Activated T-cell treated with anti-CD3 and anti-CD28 coated beads, Interleukin-2, amount 50 U/mL, for 4 hours (primary cell): ENCODE data around the gene HAO2. TPM values are rescaled to one million over a fixed set of nuclear protein-coding genes. Genes with fewer than 3 reads are reported as not detected.

Experiments used
- ATAC-seq, 2 donors: fragments of 200-7000 bp; cut with Tn5 transposase; one replicate each; pipeline ENCODE4 v1.10.0; 2021
- DNase-seq: peaks from one replicate; pipeline ENCODE4 v3.0.0-alpha.2; 2020
- H3K27me3 Mint-ChIP-seq: one replicate; pipeline ENCODE4 v1.8.0; 2021; ENCODE audit warnings: low read depth, mixed read lengths
- H3K36me3 Mint-ChIP-seq: one replicate; pipeline ENCODE4 v1.8.0; 2022; ENCODE audit warnings: mixed read lengths; ENCODE audit not compliant: insufficient read depth
- H3K4me1 Mint-ChIP-seq: one replicate; pipeline ENCODE4 v1.8.0; 2021; ENCODE audit warnings: low read depth, mixed read lengths
- H3K4me3 Mint-ChIP-seq: one replicate; pipeline ENCODE4 v1.8.0; 2021; ENCODE audit warnings: mild to moderate bottlenecking, moderate library complexity, mixed read lengths
- H3K9me3 Mint-ChIP-seq: one replicate; pipeline ENCODE4 v1.8.0; 2021; ENCODE audit warnings: mixed read lengths
- total RNA-seq, 3 donors: library from RNA; stranded (reverse); gene quantifications; one replicate each; pipeline ENCODE4 v1.2.1, GENCODE V29; 2021

Gene HAO2
- total RNA-seq: not detected

DNA sequence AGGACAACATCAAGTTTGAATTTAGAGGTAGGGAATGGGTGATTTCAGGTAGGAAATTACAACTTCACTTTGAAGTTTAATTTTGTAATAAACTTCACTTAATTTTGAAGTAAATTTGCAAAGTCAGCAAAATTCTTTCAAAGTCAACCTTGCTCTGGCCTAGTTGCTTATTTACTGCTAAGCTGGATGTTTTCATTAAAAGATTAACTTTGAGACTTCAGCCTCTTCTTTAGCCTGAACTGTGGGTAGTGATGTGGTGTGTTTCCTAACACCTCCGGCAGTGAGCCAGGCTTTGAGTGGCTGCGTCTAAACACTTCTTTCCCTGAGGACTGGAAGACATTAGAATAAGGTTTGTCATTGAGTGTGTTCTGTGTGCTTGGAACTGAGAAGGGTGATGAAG, at the start of gene HAO2:
HAO2 (plus strand) TSS at position 232 of the 400 bp plus-strand sequence. CDS start 12,301 bp downstream, outside the sequence.
- Mint-ChIP-seq H3K36me3 (no peaks in the 10 kb centered on the region), H3K4me1 (no peaks in the 10 kb centered on the region), H3K4me3 (no peak within 1 kb of the TSS)

GRCh38 chr1:119320100-119320499, 48.5 kb upstream of the HAO2 start:
- ATAC-seq: no peak
- no peaks in the 10 kb centered on the region for H3K9me3 Mint-ChIP-seq
- no peaks in the 10 kb centered on the region for H3K4me1 Mint-ChIP-seq
- no peaks in the 10 kb centered on the region for H3K27me3 Mint-ChIP-seq
- DNase-seq: no peak
- H3K36me3 Mint-ChIP-seq: no peaks in the 10 kb centered on the region
- H3K4me3 Mint-ChIP-seq: no peak overlapping the region

More for the DNA sequence above, at the start of gene HAO2:
- Mint-ChIP-seq H3K9me3 (no peaks in the 10 kb centered on the region), H3K27me3 (peaks cover 9% of the 10 kb centered on the region)
- ATAC-seq (no peak), DNase-seq (no peak)

GRCh38 chr1:119321666-119322419, 46.7 kb upstream of the HAO2 start:
- H3K4me3 Mint-ChIP-seq: no peak overlapping the region
- ATAC-seq (no peak), DNase-seq (no peak)
- no peaks in the 10 kb centered on the region for H3K4me1 Mint-ChIP-seq
- H3K36me3 Mint-ChIP-seq: no peaks in the 10 kb centered on the region
- H3K27me3 Mint-ChIP-seq: peaks cover 7% of the 10 kb centered on the region
- H3K9me3 Mint-ChIP-seq: no peaks in the 10 kb centered on the region

DNA sequence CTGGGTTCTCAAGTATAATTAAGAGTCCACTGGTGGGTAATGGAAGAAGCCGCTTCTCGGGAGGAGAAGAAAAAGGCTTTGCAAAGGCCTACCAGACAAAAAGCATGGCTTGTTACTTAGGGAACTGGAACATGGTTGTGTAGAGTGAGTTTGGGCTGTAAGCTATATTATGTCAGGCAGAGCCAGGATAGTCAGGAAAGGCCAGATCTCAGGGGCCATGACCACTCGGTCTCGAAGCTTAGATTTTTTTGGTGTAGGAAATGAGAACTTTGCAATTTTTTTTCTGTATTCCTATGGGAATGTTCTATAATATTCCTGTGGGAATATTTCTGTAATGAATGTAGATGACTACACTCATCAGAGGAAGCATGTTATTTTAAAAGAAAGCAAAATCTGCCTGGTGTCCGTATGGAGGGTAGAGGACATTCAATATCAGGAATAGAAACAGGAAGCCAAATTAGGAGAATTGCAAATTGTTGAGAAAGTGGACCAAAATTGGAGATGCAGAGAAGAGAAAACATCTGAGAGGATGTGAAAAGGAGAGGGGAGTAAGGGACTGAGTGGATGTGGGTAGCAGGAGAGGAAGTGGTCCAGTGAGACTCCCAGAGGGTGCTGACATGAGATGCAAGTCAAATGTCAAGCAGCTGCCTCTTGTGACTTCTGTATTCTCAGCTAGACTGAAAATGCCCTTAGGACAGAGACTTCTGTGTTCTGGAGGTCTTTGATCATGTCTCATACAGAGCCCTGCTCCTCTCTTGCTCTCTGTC, 45.2 kb upstream of the HAO2 start:
- ATAC-seq (no peak), DNase-seq (no peak)
- H3K9me3 Mint-ChIP-seq: no peaks in the 10 kb centered on the region
- H3K4me3 Mint-ChIP-seq: no peak overlapping the region
- peaks cover 9% of the 10 kb centered on the region for H3K27me3 Mint-ChIP-seq
- H3K36me3 Mint-ChIP-seq: no peaks in the 10 kb centered on the region
- peaks cover 10% of the 10 kb centered on the region for H3K4me1 Mint-ChIP-seq

- DNase-seq (no peak), ATAC-seq (no peak)
- Mint-ChIP-seq H3K4me1 (peaks cover 10% of the 10 kb centered on the region), H3K27me3 (peaks cover 9% of the 10 kb centered on the region), H3K9me3 (no peaks in the 10 kb centered on the region), H3K4me3 (no peak overlapping the region), H3K36me3 (no peaks in the 10 kb centered on the region)
Measured at GRCh38 chr1:119324198-119324597, 44.4 kb upstream of the HAO2 start.

- DNase-seq: no peak
- peak overlapping the region; percentile 77 for H3K4me3 Mint-ChIP-seq
- no peaks in the 10 kb centered on the region for H3K9me3 Mint-ChIP-seq
- no peaks in the 10 kb centered on the region for H3K36me3 Mint-ChIP-seq
- H3K4me1 Mint-ChIP-seq: peaks cover 10% of the 10 kb centered on the region
- H3K27me3 Mint-ChIP-seq: peaks cover 9% of the 10 kb centered on the region
- no peak for ATAC-seq
Measured at GRCh38 chr1:119326251-119326650, 42.3 kb upstream of the HAO2 start.

DNA sequence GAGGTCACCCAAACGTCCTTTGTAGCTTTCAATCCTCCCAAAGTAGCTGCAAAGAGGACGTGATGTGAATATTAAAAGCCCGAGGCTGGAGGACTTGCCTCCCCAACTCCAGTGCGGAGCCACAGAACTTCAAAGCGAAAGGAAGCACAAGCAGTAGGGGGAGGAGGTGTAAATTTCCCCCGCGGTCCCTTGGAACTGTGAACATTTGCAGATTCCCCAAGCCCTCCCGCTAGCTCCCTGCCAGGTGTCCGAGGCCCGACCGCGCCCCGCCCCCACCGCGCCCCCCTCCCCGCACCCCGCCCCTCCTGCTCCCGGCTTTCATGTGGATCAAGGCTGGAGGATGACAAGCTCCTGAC, 41.5 kb upstream of the HAO2 start:
- H3K36me3 Mint-ChIP-seq: no peaks in the 10 kb centered on the region
- peak overlapping the region; percentile 77 for H3K4me3 Mint-ChIP-seq
- ATAC-seq (peak; percentile 22 to 28), DNase-seq (no peak)
- peaks cover 9% of the 10 kb centered on the region for H3K27me3 Mint-ChIP-seq
- peaks cover 10% of the 10 kb centered on the region for H3K4me1 Mint-ChIP-seq
- no peaks in the 10 kb centered on the region for H3K9me3 Mint-ChIP-seq

DNA sequence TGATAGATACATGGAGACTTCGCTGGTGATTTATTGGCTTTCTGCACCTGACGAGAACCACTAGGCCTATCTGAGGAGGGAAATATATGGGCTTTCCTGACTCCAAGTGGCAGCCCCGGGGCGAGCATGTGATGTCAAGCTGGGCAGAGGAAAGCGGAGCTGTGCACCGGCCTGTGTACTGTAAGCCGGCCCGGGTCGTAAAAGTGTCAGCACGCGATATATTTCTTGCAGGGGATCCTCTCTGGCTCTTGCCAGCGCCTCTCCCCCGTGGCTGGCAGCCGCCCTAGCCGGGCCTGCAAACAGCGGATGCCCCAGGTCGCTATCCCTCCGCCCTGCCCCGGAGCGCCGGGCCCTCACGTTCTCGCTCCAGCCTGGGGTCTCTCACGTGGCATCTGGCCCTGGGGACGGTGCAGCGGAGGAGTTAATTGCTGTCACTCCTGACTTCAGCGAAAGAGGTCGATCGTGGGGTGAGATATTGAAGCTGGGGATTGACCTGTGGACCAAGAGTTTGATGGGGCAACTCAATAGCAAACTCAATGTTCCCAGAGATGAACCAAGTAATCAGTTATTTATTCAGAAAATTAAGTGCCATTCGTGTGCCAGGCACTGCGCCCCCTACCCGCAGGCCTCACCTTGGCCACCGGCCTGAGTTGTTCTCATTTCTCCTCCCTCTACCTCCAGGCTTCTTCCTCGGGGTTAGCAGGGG, 41.0 kb upstream of the HAO2 start:
- peaks cover 10% of the 10 kb centered on the region for H3K4me1 Mint-ChIP-seq
- H3K9me3 Mint-ChIP-seq: no peaks in the 10 kb centered on the region
- DNase-seq (peak; percentile 16), ATAC-seq (peak; percentile 69 to 70)
- peak overlapping the region; percentile 77 for H3K4me3 Mint-ChIP-seq
- no peaks in the 10 kb centered on the region for H3K36me3 Mint-ChIP-seq
- peaks cover 9% of the 10 kb centered on the region for H3K27me3 Mint-ChIP-seq

- ATAC-seq (no peak), DNase-seq (no peak)
- Mint-ChIP-seq H3K4me1 (peaks cover 10% of the 10 kb centered on the region), H3K36me3 (no peaks in the 10 kb centered on the region), H3K4me3 (no peak overlapping the region), H3K27me3 (peaks cover 9% of the 10 kb centered on the region), H3K9me3 (no peaks in the 10 kb centered on the region)
Measured at GRCh38 chr1:119329541-119330461, 38.8 kb upstream of the HAO2 start.

- Mint-ChIP-seq H3K9me3 (no peaks in the 10 kb centered on the region), H3K36me3 (no peaks in the 10 kb centered on the region), H3K27me3 (peaks cover 9% of the 10 kb centered on the region), H3K4me3 (no peak overlapping the region), H3K4me1 (peaks cover 10% of the 10 kb centered on the region)
- ATAC-seq (no peak), DNase-seq (no peak)
Measured at GRCh38 chr1:119330466-119331189, 38.0 kb upstream of the HAO2 start.

- no peak for ATAC-seq
Measured at GRCh38 chr1:119331190-119331515, 37.4 kb upstream of the HAO2 start.

GRCh38 chr1:119331915-119332314, 36.7 kb upstream of the HAO2 start:
- Mint-ChIP-seq H3K9me3 (no peaks in the 10 kb centered on the region), H3K27me3 (peaks cover 2% of the 10 kb centered on the region), H3K4me3 (no peak overlapping the region), H3K4me1 (peaks cover 9% of the 10 kb centered on the region), H3K36me3 (no peaks in the 10 kb centered on the region)
- no peak for DNase-seq
- no peak for ATAC-seq

More at GRCh38 chr1:119331190-119331515, 37.4 kb upstream of the HAO2 start:
- H3K9me3 Mint-ChIP-seq: no peaks in the 10 kb centered on the region
- H3K4me1 Mint-ChIP-seq: peaks cover 10% of the 10 kb centered on the region
- no peak overlapping the region for H3K4me3 Mint-ChIP-seq
- H3K27me3 Mint-ChIP-seq: peaks cover 7% of the 10 kb centered on the region
- no peak for DNase-seq
- H3K36me3 Mint-ChIP-seq: no peaks in the 10 kb centered on the region

GRCh38 chr1:119332622-119333021, 36.0 kb upstream of the HAO2 start:
- Mint-ChIP-seq H3K9me3 (no peaks in the 10 kb centered on the region), H3K4me3 (no peak overlapping the region), H3K4me1 (peaks cover 5% of the 10 kb centered on the region), H3K36me3 (no peaks in the 10 kb centered on the region), H3K27me3 (peaks cover 2% of the 10 kb centered on the region)
- DNase-seq: no peak
- no peak for ATAC-seq
